ENCODE measurements around the gene DDX39B.

DNA sequence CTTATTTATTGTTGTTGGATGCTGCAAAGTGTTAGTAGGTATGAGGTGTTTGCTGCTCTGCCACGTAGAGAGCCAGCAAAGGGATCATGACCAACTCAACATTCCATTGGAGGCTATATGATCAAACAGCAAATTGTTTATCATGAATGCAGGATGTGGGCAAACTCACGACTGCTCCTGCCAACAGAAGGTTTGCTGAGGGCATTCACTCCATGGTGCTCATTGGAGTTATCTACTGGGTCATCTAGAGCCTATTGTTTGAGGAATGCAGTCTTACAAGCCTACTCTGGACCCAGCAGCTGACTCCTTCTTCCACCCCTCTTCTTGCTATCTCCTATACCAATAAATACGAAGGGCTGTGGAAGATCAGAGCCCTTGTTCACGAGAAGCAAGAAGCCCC lies 31.8 kb downstream of the DDX39B start:
- TF ChIP-seq CREB1 (IDR thresholded peaks at IDR 0.05) (no peak), CREB1 (CRISPR knock-in tag; IDR thresholded peaks at IDR 0.05) (no peak), NR2F6 (CRISPR knock-in tag; IDR thresholded peaks at IDR 0.05) (no peak), NFE2 (IDR thresholded peaks at IDR 0.05; ENCODE audit: low read depth) (no peak), JUNB (CRISPR knock-in tag; conservative IDR thresholded peaks at IDR 0.05) (no peak), RFX5 (IDR thresholded peaks at IDR 0.05; ENCODE audit: low read depth, low read length) (no peak), NR3C1 (CRISPR knock-in tag; IDR thresholded peaks at IDR 0.05) (no peak)
